GM18520 (cell line): ENCODE results near the gene AKNAD1.

Experiments used
- ATAC-seq: cut with Tn5 transposase; IDR thresholded peaks from one replicate; pipeline ENCODE4 v1.9.1; 2021; ENCODE audit not compliant: unreplicated experiment

AKNAD1 gene

GRCh38 chr1:108830119-108831008 is 26.5 kb downstream of the AKNAD1 start:
- ATAC-seq, result no peak

- no peak for ATAC-seq
These were observed 27.4 kb downstream of the AKNAD1 start for GRCh38 chr1:108829498-108829916.

GRCh38 chr1:108828074-108828961 is 28.6 kb downstream of the AKNAD1 start:
- no peak for ATAC-seq

GRCh38 chr1:108826081-108826635 is 30.7 kb downstream of the AKNAD1 start:
- no peak for ATAC-seq

GRCh38 chr1:108824051-108824450 is 32.8 kb downstream of the AKNAD1 start:
- no peak for ATAC-seq

GRCh38 chr1:108823632-108824031 is 33.3 kb downstream of the AKNAD1 start:
- ATAC-seq, result no peak

GRCh38 chr1:108819878-108820277 is 37.0 kb downstream of the AKNAD1 start:
- ATAC-seq, result no peak

GRCh38 chr1:108817811-108818210 is 39.1 kb downstream of the AKNAD1 start:
- ATAC-seq, result no peak

GRCh38 chr1:108817016-108817415 is 39.9 kb downstream of the AKNAD1 start:
- no peak for ATAC-seq

- ATAC-seq, result no peak
These were observed 40.6 kb downstream of the AKNAD1 start for GRCh38 chr1:108816049-108816893.

- no peak for ATAC-seq
These were observed 41.3 kb downstream of the AKNAD1 start for GRCh38 chr1:108815566-108815965.

- no peak for ATAC-seq
These were observed 42.4 kb downstream of the AKNAD1 start for GRCh38 chr1:108814343-108815125.

- ATAC-seq, result no peak
These were observed 43.6 kb downstream of the AKNAD1 start for GRCh38 chr1:108813326-108813725.

GRCh38 chr1:108811611-108812010 is 45.3 kb downstream of the AKNAD1 start:
- ATAC-seq, result no peak

- no peak for ATAC-seq
These were observed 48.5 kb downstream of the AKNAD1 start for GRCh38 chr1:108808438-108808837.

GRCh38 chr1:108803548-108803947 is 53.3 kb downstream of the AKNAD1 start:
- no peak for ATAC-seq

- ATAC-seq, result no peak
These were observed 55.8 kb downstream of the AKNAD1 start for GRCh38 chr1:108801101-108801500.

- no peak for ATAC-seq
These were observed 57.9 kb downstream of the AKNAD1 start for GRCh38 chr1:108799001-108799400.

- ATAC-seq, result no peak
These were observed 64.5 kb downstream of the AKNAD1 start for GRCh38 chr1:108792420-108792819.

- ATAC-seq, result no peak
These were observed 65.1 kb downstream of the AKNAD1 start for GRCh38 chr1:108791790-108792189.
